Stimulated activated CD8-positive, alpha-beta memory T cell treated with anti-CD3 and anti-CD28 coated beads, Interleukin-4, amount 100 ng/mL, for 48 hours (primary cell): ENCODE data around the gene SPRR2A.
"Not testable (repeated sequence)": the region's sequence is repeated elsewhere in the genome, so short reads cannot be mapped to it uniquely, and the experiment has no call there.

Experiments used
- DNase-seq: peaks from one replicate; pipeline ENCODE4 v3.0.0-alpha.2; 2020

Gene SPRR2A

GRCh38 chr1:153057375-153057774 is at the start of gene SPRR2A:
TSS of gene SPRR2A (minus strand) at chr1:153057512. CDS start at chr1:153056735, 777 bp downstream.
- DNase-seq = no peak

DNA sequence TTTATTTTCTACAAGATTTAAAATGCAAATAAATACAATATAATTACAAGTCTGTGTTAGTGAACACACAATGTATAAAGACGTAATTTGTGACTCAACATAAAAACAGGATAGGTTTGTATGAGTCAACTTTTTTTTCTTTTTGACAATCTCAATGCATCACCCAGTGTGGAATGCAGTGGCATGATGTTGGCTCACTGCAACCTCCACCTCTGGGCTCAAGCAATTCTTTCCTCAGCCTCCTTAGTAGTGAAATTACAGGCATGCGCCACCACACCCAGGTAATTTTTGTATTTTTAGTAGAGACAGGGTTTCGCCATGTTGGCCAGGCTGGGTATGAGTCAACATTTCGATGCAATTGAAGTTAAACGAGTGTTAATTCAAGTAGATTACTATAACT is 42.9 kb upstream of the SPRR2A start:
- no peak for DNase-seq

DNA sequence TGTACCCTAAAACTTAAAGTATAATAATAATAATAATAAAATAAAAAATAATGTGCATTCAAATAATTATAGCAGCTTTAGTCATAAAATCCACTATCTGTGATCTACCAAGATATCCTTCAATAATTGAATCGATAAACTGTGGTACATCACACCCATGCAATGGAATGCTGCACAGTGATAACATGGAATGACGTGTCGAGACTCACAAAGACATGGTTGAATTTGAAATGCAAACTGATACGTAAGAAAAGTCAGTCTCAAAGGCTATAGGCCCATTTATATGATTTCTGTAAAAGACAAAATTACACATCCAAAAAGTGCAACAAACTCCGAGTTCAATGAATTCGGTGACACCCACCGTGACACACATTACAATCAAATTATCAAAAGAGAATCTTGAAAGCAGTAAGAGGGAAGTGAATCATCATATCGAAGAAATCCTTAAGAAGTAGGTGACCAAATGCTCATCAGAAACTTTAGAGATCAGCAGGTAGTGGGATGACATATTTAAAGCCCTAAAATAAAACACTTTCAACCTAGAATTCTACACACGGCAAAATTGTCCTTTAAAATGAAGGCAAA is 42.2 kb upstream of the SPRR2A start:
- no peak for DNase-seq

DNA sequence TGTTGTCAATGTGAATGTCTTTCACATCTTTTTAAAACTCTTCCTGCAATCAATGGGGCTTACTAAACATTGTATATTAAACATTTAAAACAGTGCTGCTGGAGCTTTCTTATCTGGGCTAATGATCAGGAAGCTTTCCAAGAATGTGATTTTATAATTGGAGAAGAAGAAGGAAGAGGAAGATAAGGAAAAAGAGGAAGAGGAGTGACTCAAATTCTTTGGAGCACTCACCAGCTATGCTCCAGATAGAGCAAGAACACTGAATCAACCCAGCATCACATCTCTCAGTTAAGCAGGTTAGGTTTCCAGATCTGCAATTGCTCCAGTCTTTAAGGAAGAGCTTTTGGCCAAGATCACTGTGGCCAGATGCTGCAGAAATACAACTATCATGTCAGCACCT is 38.5 kb upstream of the SPRR2A start:
- DNase-seq = no peak

- DNase-seq = no peak
Observed at GRCh38 chr1:153094426-153094825, 37.1 kb upstream of the SPRR2A start, which contains the start of gene SPRR2E. TSS of gene SPRR2E (minus strand) at chr1:153094526. CDS start at chr1:153093751, 775 bp downstream.

- no peak for DNase-seq
Observed at GRCh38 chr1:153087652-153088051, 30.3 kb upstream of the SPRR2A start.

DNA sequence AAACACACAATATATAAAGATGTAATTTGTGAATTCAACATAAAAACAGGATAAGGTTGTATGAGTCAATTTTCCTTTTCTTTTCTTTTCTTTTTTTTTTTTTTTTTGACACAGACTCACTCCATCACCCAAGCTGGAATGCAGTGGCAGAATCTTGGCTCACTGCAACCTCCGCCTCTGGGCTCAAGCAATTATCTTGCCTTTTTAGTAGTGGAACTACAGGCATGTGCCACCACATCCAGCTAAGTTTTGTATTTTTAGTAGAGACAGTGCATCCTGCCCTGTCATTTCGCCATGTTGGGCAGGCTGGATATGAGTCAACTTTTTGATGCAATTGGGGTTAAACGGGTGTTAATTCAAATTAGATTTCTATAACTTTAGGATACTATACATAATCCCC is 24.4 kb upstream of the SPRR2A start:
- DNase-seq = no peak

- no peak for DNase-seq
Observed at GRCh38 chr1:153072806-153073726, 15.8 kb upstream of the SPRR2A start.

- DNase-seq = no peak
Observed at GRCh38 chr1:153071511-153071910, 14.2 kb upstream of the SPRR2A start, which contains the start of gene SPRR2B. TSS of gene SPRR2B (minus strand) at chr1:153071611. CDS start at chr1:153070839, 772 bp downstream.

- no peak for DNase-seq
Observed at GRCh38 chr1:153070243-153070642, 12.9 kb upstream of the SPRR2A start.

DNA sequence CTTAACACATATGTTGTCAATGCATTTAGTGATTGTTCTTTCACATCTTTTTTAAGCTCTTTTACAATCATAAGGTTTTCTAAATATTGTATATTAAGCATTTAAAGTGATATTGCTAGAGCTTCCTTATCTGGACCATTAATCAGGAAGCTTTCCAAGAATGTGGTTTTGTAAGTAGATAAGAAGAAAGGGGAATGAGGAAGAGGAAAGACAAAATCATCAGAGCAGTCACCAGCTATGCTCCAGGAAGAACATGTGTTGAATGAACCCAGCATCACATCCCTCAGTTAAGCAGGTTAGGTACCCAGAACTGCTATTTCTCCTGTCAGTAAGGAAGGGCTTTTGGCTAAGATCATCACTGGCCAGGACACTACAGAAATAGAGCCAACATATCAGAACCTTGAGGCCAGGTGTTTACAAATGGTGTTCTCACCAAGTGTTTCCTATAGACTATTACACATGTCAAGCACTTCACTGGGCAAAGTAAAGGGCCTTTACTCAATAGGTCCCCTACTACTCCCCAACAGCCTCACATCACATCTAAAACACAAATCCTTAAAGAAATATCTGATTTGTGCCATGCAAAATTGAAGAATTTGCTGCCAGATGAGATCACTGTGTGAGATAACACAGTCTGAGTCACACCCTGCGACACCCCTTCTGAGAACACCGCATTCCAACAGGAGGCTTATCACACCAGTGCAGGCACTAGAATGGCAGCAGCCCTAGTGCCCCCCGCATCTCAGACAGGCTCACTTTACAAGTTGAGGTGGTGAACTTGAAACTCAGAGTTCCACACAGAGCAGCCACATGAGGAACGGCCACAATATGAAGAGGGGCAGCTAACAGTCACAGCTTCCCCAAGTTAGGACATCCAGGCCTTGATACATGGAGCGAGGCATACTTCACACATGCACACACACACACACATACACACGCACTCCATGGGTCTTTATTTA is 1.8 kb upstream of the SPRR2A start:
- DNase-seq = no peak

GRCh38 chr1:153058154-153058553 is 842 bp upstream of the SPRR2A start:
- DNase-seq = no peak

- not testable (repeated sequence) for DNase-seq
Observed at GRCh38 chr1:153056111-153056510, 1.2 kb downstream of the SPRR2A start.

DNA sequence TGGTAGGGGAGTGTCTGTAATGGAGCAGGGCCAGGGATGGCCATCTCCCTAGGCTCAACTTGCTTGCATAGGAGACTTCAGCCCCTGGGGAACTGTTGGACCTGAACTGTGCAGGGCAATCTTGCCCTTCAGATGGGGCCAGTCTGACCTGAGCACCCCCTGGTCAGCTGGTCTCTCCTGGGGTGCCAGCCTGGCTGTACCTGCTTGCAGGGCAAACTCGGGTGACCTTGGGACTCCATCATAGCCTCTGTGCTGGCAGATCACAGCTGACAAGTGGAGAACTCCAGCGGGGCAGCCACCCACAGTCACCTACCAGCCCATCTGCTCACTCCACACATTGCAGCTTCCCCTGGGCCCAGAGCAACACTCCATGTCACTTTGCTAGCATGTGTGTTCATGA is 8.1 kb downstream of the SPRR2A start:
- no peak for DNase-seq

- DNase-seq = no peak
Observed at GRCh38 chr1:153040950-153041631, 16.2 kb downstream of the SPRR2A start, which contains the start of gene SPRR2D. TSS of gene SPRR2D (minus strand) at chr1:153041120. CDS start at chr1:153040346, 774 bp downstream.

DNA sequence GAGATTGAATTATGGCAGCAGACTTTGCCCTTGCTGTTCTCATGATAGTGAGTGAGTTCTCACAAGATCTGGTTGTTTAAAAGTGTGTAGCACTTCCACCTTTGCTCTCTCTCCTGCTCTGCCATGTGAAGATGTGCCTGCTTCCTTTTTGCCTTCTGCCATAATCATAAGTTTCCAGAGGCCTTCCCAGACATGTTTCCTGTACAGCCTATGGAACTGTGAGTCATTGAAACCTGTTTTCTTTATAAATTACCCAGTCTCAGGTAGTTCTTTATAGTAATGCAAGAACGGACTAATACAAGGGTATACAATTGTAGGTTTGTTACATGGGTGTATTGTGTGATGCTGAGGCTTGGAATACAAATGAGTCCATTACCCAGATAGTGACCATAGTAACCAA is 22.1 kb downstream of the SPRR2A start:
- no peak for DNase-seq

GRCh38 chr1:153032677-153033308 is 24.5 kb downstream of the SPRR2A start:
- DNase-seq = no peak

DNA sequence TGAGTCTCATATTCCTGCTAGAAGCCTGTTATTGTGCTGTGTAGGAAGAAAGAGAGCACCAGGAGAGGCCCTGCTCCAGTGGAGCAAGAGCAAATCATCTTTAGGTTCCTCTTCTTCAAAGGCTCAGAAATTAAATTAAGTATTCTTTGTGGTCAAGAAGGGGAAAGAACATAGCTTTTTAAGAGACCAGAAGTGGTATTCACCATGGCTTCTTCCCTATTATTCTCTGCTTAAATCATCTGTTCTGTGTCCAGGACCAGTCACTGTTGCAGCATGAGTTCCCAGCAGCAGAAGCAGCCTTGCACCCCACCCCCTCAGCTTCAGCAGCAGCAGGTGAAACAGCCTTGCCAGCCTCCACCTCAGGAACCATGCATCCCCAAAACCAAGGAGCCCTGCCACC is 25.2 kb downstream of the SPRR2A start:
- DNase-seq = no peak

- no peak for DNase-seq
Observed at GRCh38 chr1:153030895-153031294, 26.4 kb downstream of the SPRR2A start, which contains the start of gene SPRR1B. TSS of gene SPRR1B (plus strand) at chr1:153031203. CDS start at chr1:153032346, 1,143 bp downstream.

GRCh38 chr1:153028766-153029165 is 28.5 kb downstream of the SPRR2A start:
- DNase-seq = no peak

DNA sequence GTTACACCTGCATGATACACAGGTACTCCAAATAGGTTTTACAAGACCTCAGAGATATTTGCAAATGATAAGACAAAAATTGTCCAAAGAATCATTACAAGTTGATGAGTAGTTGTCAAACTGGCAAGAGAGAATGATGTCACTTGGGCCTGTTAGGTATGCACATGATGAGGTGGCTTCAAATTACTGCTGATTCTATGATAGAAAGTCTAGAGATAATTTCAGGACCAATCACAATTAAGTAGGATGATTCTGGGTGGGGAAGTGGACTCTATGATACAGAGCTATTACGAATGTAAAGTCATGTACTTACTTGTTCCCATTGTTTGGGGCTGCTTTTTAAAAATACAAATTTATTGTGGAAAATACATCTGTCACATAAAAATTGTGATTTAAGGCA is 31.5 kb downstream of the SPRR2A start:
- DNase-seq = no peak

DNA sequence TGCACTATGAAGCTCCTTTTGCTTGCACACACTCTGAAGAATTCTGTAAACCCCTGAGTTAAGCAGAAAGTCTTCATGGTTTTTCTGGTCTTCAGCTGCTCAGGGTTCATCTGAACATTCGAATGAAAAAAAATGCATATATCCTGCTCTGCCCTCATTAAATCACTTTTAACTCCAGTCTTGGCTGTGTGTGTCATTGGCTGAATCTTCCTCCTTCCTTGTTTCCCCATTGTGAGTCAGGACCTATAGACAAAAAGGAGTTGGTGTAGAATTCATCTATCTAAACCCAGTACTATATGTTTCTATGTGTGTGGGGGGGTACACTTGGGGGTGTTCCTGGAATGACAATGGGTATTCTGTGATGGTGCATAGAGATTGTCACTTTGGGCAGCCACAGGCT is 32.9 kb downstream of the SPRR2A start:
- DNase-seq = no peak
